SU-DHL-6 (cell line): Measurements from ENCODE around the gene LRRC10B.
"Not testable (repeated sequence)": the region's sequence is repeated elsewhere in the genome, so short reads cannot be mapped to it uniquely, and the experiment has no call there.

Experiments used
- H2AFZ ChIP-seq: fragments of 200-600 bp; sonication (generic); 2 replicates; pipeline ENCODE4 v1.6.1; 2014; ENCODE audit warnings: low read depth, mild to moderate bottlenecking, moderate library complexity, mixed read lengths, antibody characterized with exemption, low read length; ENCODE audit not compliant: severe bottlenecking
- H3F3A ChIP-seq: fragments of 200-600 bp; shearing (Covaris generic); 2 replicates; pipeline ENCODE4 v1.6.0; 2016; ENCODE audit warnings: antibody characterized with exemption, mild to moderate bottlenecking; ENCODE audit not compliant: insufficient read depth
- H3K27ac ChIP-seq: fragments of 200-600 bp; sonication (generic); 2 replicates; pipeline ENCODE4 v1.5.1; 2016; ENCODE audit warnings: low read depth, mild to moderate bottlenecking, low read length, moderate library complexity, mixed read lengths
- H3K27me3 ChIP-seq: fragments of 200-600 bp; sonication (generic), shearing (Covaris generic); 2 replicates; pipeline ENCODE4 v1.6.0; 2014; ENCODE audit warnings: mild to moderate bottlenecking, low read length
- H3K36me3 ChIP-seq: fragments of 200-600 bp; sonication (generic); 2 replicates; pipeline ENCODE4 v1.6.1; 2014; ENCODE audit warnings: mild to moderate bottlenecking, low read length, mixed read lengths
- H3K4me2 ChIP-seq: fragments of 300-600, 200-600 bp; shearing (Covaris generic), sonication (generic); 2 replicates; pipeline ENCODE4 v1.6.0; 2014; ENCODE audit warnings: low read length, low read depth, mild to moderate bottlenecking; ENCODE audit not compliant: poor library complexity, severe bottlenecking
- H3K4me3 ChIP-seq: fragments of 200-600 bp; sonication (generic); 2 replicates; pipeline ENCODE4 v1.5.1; 2014; ENCODE audit warnings: antibody characterized with exemption, low read length, mild to moderate bottlenecking, mixed read lengths; ENCODE audit not compliant: insufficient read depth, poor library complexity, severe bottlenecking
- H3K79me2 ChIP-seq: fragments of 200-600 bp; sonication (generic); 2 replicates; pipeline ENCODE4 v1.6.1; 2014; ENCODE audit warnings: mild to moderate bottlenecking, low read length, moderate library complexity; ENCODE audit not compliant: insufficient read depth
- H3K9ac ChIP-seq: fragments of 200-600 bp; sonication (generic); 2 replicates; pipeline ENCODE4 v1.7.0; 2014; ENCODE audit warnings: mild to moderate bottlenecking, low read length
- H3K9me2 ChIP-seq: fragments of 200-600 bp; sonication (generic); replicated peaks from 2 replicates; pipeline ENCODE4 v1.6.1; 2014; ENCODE audit warnings: low read length; ENCODE audit not compliant: insufficient read depth
- H3K9me3 ChIP-seq: fragments of 200-600 bp; sonication (generic); 2 replicates; pipeline ENCODE4 v1.6.1; 2014; ENCODE audit warnings: low read length, mixed read lengths; ENCODE audit not compliant: insufficient read depth
- H4K20me1 ChIP-seq: fragments of 200-600 bp; sonication (generic); 2 replicates; pipeline ENCODE4 v1.6.1; 2014; ENCODE audit warnings: low read depth, mild to moderate bottlenecking, antibody characterized with exemption, low read length, moderate library complexity, mixed read lengths
- EZH2phosphoT487 ChIP-seq: fragments of 200-600 bp; sonication (generic), shearing (Covaris generic); conservative IDR thresholded peaks from 2 replicates; pipeline ENCODE4 v1.6.1; 2018; ENCODE audit warnings: mild to moderate bottlenecking, antibody characterized with exemption, low read length, moderate library complexity, mixed read lengths
- TF ChIP-seq, protein P1 (sequence below): fragments of 200-600 bp; sonication (generic); IDR thresholded peaks from one replicate; pipeline ENCODE4 v1.5.1; 2017; ENCODE audit warnings: antibody characterized with exemption, mild to moderate bottlenecking, low read length, moderate library complexity; ENCODE audit not compliant: insufficient read depth, poor library complexity, severe bottlenecking

Gene LRRC10B

GRCh38 chr11:61476371-61476770, 32.2 kb upstream of the LRRC10B start:
- no peak overlapping the region for H3K9ac ChIP-seq
- no peaks in the 10 kb centered on the region for H3K79me2 ChIP-seq
- H3K27ac ChIP-seq = no peak overlapping the region
- H3K36me3 ChIP-seq = no peaks in the 10 kb centered on the region
- H3K27me3 ChIP-seq = no peaks in the 10 kb centered on the region
- no peaks in the 10 kb centered on the region for H4K20me1 ChIP-seq
- TF ChIP-seq, protein P1, sequence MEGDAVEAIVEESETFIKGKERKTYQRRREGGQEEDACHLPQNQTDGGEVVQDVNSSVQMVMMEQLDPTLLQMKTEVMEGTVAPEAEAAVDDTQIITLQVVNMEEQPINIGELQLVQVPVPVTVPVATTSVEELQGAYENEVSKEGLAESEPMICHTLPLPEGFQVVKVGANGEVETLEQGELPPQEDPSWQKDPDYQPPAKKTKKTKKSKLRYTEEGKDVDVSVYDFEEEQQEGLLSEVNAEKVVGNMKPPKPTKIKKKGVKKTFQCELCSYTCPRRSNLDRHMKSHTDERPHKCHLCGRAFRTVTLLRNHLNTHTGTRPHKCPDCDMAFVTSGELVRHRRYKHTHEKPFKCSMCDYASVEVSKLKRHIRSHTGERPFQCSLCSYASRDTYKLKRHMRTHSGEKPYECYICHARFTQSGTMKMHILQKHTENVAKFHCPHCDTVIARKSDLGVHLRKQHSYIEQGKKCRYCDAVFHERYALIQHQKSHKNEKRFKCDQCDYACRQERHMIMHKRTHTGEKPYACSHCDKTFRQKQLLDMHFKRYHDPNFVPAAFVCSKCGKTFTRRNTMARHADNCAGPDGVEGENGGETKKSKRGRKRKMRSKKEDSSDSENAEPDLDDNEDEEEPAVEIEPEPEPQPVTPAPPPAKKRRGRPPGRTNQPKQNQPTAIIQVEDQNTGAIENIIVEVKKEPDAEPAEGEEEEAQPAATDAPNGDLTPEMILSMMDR = no peak
- no peak for TF ChIP-seq EZH2phosphoT487
- H3K4me2 ChIP-seq = no peak overlapping the region
- no peaks in the 10 kb centered on the region for H3F3A ChIP-seq
- no peaks in the 10 kb centered on the region for H3K9me3 ChIP-seq
- no peaks in the 10 kb centered on the region for H3K9me2 ChIP-seq
- H2AFZ ChIP-seq = no peak overlapping the region
- H3K4me3 ChIP-seq = no peak overlapping the region

- Histone ChIP-seq H3K27ac (no peak overlapping the region), H3K4me3 (no peak overlapping the region), H3K9ac (no peak overlapping the region), H3K79me2 (no peaks in the 10 kb centered on the region), H3K4me2 (no peak overlapping the region), H2AFZ (no peak overlapping the region), H3F3A (no peaks in the 10 kb centered on the region), H4K20me1 (no peaks in the 10 kb centered on the region), H3K9me3 (no peaks in the 10 kb centered on the region), H3K27me3 (no peaks in the 10 kb centered on the region), H3K36me3 (no peaks in the 10 kb centered on the region), H3K9me2 (no peaks in the 10 kb centered on the region)
- no peak for TF ChIP-seq EZH2phosphoT487
- TF ChIP-seq, protein P1 = no peak
Observed at GRCh38 chr11:61477126-61477525, 31.4 kb upstream of the LRRC10B start.

DNA sequence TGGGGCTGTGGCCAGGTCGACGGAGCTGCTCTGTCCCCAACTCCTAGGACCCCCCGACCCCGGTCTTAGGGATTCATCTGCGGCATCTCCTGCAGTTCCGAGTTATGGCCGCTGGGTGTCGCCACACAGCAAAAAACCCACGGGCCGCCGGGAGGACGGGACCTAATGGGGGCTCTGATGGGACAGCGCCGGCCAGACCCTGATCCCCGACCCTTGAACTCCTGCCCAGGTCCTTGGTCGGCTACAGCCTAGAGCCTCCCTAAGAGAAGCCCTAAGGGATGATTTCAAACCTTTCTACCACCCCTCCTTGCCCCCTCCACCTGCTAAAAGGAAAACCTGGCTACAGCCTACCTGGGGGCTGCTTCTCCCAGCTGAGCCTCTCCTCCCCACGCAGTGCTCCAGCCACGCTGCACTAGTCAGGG, 30.8 kb upstream of the LRRC10B start:
- H2AFZ ChIP-seq = no peak overlapping the region

GRCh38 chr11:61479360-61480058, 29.0 kb upstream of the LRRC10B start:
- not testable (repeated sequence) for H3K4me3 ChIP-seq, H3F3A ChIP-seq, H3K27ac ChIP-seq, H3K9me2 ChIP-seq, H3K9me3 ChIP-seq, H4K20me1 ChIP-seq, H3K36me3 ChIP-seq, H2AFZ ChIP-seq, H3K27me3 ChIP-seq, H3K79me2 ChIP-seq, H3K9ac ChIP-seq, H3K4me2 ChIP-seq

More for the DNA sequence above, 30.8 kb upstream of the LRRC10B start:
- Histone ChIP-seq H3K27ac (no peak overlapping the region), H3K9me3 (no peaks in the 10 kb centered on the region), H3K9me2 (no peaks in the 10 kb centered on the region), H3K9ac (no peak overlapping the region), H3K79me2 (no peaks in the 10 kb centered on the region), H3K4me3 (no peak overlapping the region), H3K36me3 (no peaks in the 10 kb centered on the region), H3K27me3 (no peaks in the 10 kb centered on the region), H3F3A (no peaks in the 10 kb centered on the region), H4K20me1 (no peaks in the 10 kb centered on the region), H3K4me2 (no peak overlapping the region)
- TF ChIP-seq, protein P1 = peak; percentile 89
- TF ChIP-seq EZH2phosphoT487 = no peak
